BJ (cell line): ENCODE measurements around the gene STK32B. TPM values are rescaled to one million over a fixed set of nuclear protein-coding genes. Genes with fewer than 3 reads are reported as not detected.

ENCODE experiments used
- CTCF ChIA-PET: fragments of 350-600 bp; formaldehyde crosslinking; extraction: SDS; loops from one replicate; lab custom pipeline; 2021; ENCODE audit warnings: antibody characterized with exemption, inconsistent platforms; lab: Yijun Ruan, JAX
- POLR2A ChIA-PET: fragments of 300-600 bp; sonication (Branson Sonifier 250); formaldehyde crosslinking; extraction: SDS; loops from one replicate; lab custom pipeline; 2021; ENCODE audit warnings: antibody characterized with exemption; lab: Charles Lee
- DNase-seq: peaks from one replicate; pipeline ENCODE4 v3.0.0-alpha.2; 2011; ENCODE audit warnings: low read depth
- H3K27me3 ChIP-seq: 2 replicates; pipeline ENCODE4 v1.6.0; 2011; ENCODE audit warnings: low read length; ENCODE audit not compliant: control insufficient read depth, insufficient read depth
- H3K36me3 ChIP-seq: 2 replicates; pipeline ENCODE4 v1.5.1; 2011; ENCODE audit warnings: low read length; ENCODE audit not compliant: control insufficient read depth, insufficient read depth
- H3K4me3 ChIP-seq: 2 replicates; pipeline ENCODE4 v1.5.1; 2011; ENCODE audit warnings: low read depth, mild to moderate bottlenecking, control low read depth, low read length
- CTCF ChIP-seq: IDR thresholded peaks from 2 replicates; pipeline ENCODE4 v1.5.1; 2011; ENCODE audit warnings: low read depth, mild to moderate bottlenecking, control low read depth, inconsistent platforms, low read length, moderate library complexity; ENCODE audit not compliant: insufficient read depth
- polyA plus RNA-seq: library from polyadenylated mRNA; depleted of rRNA; stranded (reverse); fragments of >200 nt; gene quantifications from 2 replicates; pipeline ENCODE4 v1.2.3, GENCODE V29; 2011

The STK32B gene
- polyA plus RNA-seq, 1 experiment: 11.2 TPM

GRCh38 chr4:5455003-5455585, 403.8 kb downstream of the STK32B start:
- no peak for TF ChIP-seq CTCF
- CTCF ChIA-PET: no interaction called here
- Histone ChIP-seq H3K27me3 (no peaks in the 10 kb centered on the region), H3K36me3 (no peaks in the 10 kb centered on the region), H3K4me3 (no peak overlapping the region)
- no peak for DNase-seq
- POLR2A ChIA-PET: no interaction called here

GRCh38 chr4:5456296-5456845, 405.1 kb downstream of the STK32B start:
- ChIA-PET POLR2A (no interaction called here), CTCF (interaction anchor here (0.9 to 1.2 kb wide), 2 partner anchors 57 to 406 kb away, joined by 3 read pairs; partner anchors contain the start of gene STK32B)

DNA sequence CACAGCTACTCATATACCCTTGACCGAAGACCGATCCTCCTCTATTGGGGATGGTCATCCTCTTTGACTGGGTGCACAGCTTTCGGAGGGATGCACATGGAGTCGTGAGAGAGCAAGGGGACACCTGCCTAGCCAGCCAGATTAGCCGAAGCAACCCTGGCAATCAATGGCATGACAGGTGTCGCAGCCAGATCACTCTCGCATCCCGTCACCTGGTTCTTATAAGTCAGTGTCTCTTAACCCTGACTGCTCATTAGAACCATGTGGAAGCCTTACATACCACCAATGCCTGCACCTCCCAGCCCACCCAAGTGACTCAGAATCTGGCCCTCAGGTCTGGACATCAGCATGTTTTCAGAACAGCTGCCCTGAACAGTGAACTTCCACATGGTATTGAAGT, 407.4 kb downstream of the STK32B start:
- DNase-seq: no peak
- Histone ChIP-seq H3K4me3 (no peak overlapping the region), H3K27me3 (no peaks in the 10 kb centered on the region), H3K36me3 (no peaks in the 10 kb centered on the region)
- no peak for TF ChIP-seq CTCF
- CTCF ChIA-PET: interaction anchor here (1.3 to 3.4 kb wide), 6 partner anchors 11 to 463 kb away, joined by 3 to 38 read pairs (median 20); partner anchors contain the start of gene STK32B
- POLR2A ChIA-PET: no interaction called here

More at GRCh38 chr4:5456296-5456845, 405.1 kb downstream of the STK32B start:
- TF ChIP-seq CTCF: no peak
- Histone ChIP-seq H3K27me3 (no peaks in the 10 kb centered on the region), H3K36me3 (no peaks in the 10 kb centered on the region), H3K4me3 (no peak overlapping the region)
- no peak for DNase-seq

GRCh38 chr4:5459236-5459635, 408.0 kb downstream of the STK32B start:
- ChIA-PET POLR2A (interaction anchor here (0.6 kb wide), 1 partner anchor 394 kb away, joined by 3 read pairs; no protein-coding TSS in a partner anchor), CTCF (interaction anchor here (1.0 to 3.4 kb wide), 9 partner anchors 12 to 464 kb away, joined by 3 to 38 read pairs (median 10); partner anchors contain the start of gene STK32B)
- H3K4me3 ChIP-seq: no peak overlapping the region
- H3K27me3 ChIP-seq: no peaks in the 10 kb centered on the region
- DNase-seq: no peak
- H3K36me3 ChIP-seq: no peaks in the 10 kb centered on the region
- TF ChIP-seq CTCF: no peak

GRCh38 chr4:5460106-5460801, 409.0 kb downstream of the STK32B start:
- TF ChIP-seq CTCF: peak; percentile 73
- no peak for DNase-seq
- Histone ChIP-seq H3K27me3 (no peaks in the 10 kb centered on the region), H3K36me3 (no peaks in the 10 kb centered on the region), H3K4me3 (no peak overlapping the region)
- ChIA-PET POLR2A (no interaction called here), CTCF (interaction anchor here (0.7 to 3.4 kb wide), 11 partner anchors 11 to 465 kb away, joined by 3 to 38 read pairs (median 5); partner anchors contain the start of gene STK32B)
